ENCODE data around the gene GIGYF2.

The GIGYF2 gene

DNA sequence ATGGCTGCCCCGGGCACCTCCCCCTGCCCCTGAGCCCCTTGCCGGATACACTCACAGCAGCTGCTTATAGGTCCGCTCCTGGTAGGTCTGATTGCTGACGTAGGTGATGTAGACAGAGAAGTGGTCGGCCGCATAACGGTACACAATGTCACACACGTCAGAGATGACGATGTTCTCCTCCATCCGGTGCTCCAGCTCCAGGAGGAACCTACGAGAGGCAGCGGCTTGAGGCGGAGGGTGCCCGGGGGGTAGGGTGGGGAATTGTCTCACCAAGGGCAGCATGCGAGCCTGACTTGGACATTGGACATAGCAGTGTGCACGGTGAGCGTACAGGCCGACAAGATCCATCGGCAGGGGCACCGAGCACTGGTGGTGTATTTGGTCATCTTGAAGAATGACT, 195.7 kb downstream of the GIGYF2 start:
- TF ChIP-seq SIN3A (IDR thresholded peaks at IDR 0.05; ENCODE audit: borderline replicate concordance, insufficient read depth, low read length), result no peak
- TF ChIP-seq FOXP2 (optimal IDR thresholded peaks at IDR 0.05; ENCODE audit: borderline replicate concordance, extremely low read depth, extremely low read length, insufficient read depth), result no peak
- TF ChIP-seq POLR2AphosphoS5 (IDR thresholded peaks at IDR 0.05; ENCODE audit: low read depth, low read length), result no peak
- TF ChIP-seq, protein P1, sequence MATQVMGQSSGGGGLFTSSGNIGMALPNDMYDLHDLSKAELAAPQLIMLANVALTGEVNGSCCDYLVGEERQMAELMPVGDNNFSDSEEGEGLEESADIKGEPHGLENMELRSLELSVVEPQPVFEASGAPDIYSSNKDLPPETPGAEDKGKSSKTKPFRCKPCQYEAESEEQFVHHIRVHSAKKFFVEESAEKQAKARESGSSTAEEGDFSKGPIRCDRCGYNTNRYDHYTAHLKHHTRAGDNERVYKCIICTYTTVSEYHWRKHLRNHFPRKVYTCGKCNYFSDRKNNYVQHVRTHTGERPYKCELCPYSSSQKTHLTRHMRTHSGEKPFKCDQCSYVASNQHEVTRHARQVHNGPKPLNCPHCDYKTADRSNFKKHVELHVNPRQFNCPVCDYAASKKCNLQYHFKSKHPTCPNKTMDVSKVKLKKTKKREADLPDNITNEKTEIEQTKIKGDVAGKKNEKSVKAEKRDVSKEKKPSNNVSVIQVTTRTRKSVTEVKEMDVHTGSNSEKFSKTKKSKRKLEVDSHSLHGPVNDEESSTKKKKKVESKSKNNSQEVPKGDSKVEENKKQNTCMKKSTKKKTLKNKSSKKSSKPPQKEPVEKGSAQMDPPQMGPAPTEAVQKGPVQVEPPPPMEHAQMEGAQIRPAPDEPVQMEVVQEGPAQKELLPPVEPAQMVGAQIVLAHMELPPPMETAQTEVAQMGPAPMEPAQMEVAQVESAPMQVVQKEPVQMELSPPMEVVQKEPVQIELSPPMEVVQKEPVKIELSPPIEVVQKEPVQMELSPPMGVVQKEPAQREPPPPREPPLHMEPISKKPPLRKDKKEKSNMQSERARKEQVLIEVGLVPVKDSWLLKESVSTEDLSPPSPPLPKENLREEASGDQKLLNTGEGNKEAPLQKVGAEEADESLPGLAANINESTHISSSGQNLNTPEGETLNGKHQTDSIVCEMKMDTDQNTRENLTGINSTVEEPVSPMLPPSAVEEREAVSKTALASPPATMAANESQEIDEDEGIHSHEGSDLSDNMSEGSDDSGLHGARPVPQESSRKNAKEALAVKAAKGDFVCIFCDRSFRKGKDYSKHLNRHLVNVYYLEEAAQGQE (IDR thresholded peaks at IDR 0.05; ENCODE audit: insufficient read depth in 1 of 2, low read depth in 2 of 2, low read length in 2 of 2), result no peak
- TF ChIP-seq TAF1 (IDR thresholded peaks at IDR 0.05; ENCODE audit: borderline replicate concordance, insufficient read depth, low read length), result no peak

- TF ChIP-seq SIN3A (IDR thresholded peaks at IDR 0.05; ENCODE audit: borderline replicate concordance, insufficient read depth, low read length) (no peak), POLR2AphosphoS5 (IDR thresholded peaks at IDR 0.05; ENCODE audit: low read depth, low read length) (no peak), TAF1 (IDR thresholded peaks at IDR 0.05; ENCODE audit: borderline replicate concordance, insufficient read depth, low read length) (no peak), FOXP2 (optimal IDR thresholded peaks at IDR 0.05; ENCODE audit: borderline replicate concordance, extremely low read depth, extremely low read length, insufficient read depth) (no peak)
- TF ChIP-seq, protein P1 (IDR thresholded peaks at IDR 0.05; ENCODE audit: insufficient read depth in 1 of 2, low read depth in 2 of 2, low read length in 2 of 2), result no peak
These were observed 196.7 kb downstream of the GIGYF2 start for GRCh38 chr2:232893834-232894233.

- TF ChIP-seq FOXP2 (optimal IDR thresholded peaks at IDR 0.05; ENCODE audit: borderline replicate concordance, extremely low read depth, extremely low read length, insufficient read depth) (no peak), SIN3A (IDR thresholded peaks at IDR 0.05; ENCODE audit: borderline replicate concordance, insufficient read depth, low read length) (no peak)
These were observed 197.1 kb downstream of the GIGYF2 start for GRCh38 chr2:232894251-232894650.

GRCh38 chr2:232894746-232895145, 197.6 kb downstream of the GIGYF2 start:
- TF ChIP-seq FOXP2 (optimal IDR thresholded peaks at IDR 0.05; ENCODE audit: borderline replicate concordance, extremely low read depth, extremely low read length, insufficient read depth) (no peak), POLR2AphosphoS5 (IDR thresholded peaks at IDR 0.05; ENCODE audit: low read depth, low read length) (no peak), SIN3A (IDR thresholded peaks at IDR 0.05; ENCODE audit: borderline replicate concordance, insufficient read depth, low read length) (no peak), TAF1 (IDR thresholded peaks at IDR 0.05; ENCODE audit: borderline replicate concordance, insufficient read depth, low read length) (no peak)
- TF ChIP-seq, protein P1 (IDR thresholded peaks at IDR 0.05; ENCODE audit: insufficient read depth in 1 of 2, low read depth in 2 of 2, low read length in 2 of 2), result no peak

GRCh38 chr2:232896111-232896510, 199.0 kb downstream of the GIGYF2 start:
- TF ChIP-seq POLR2AphosphoS5 (IDR thresholded peaks at IDR 0.05; ENCODE audit: low read depth, low read length) (no peak), FOXP2 (optimal IDR thresholded peaks at IDR 0.05; ENCODE audit: borderline replicate concordance, extremely low read depth, extremely low read length, insufficient read depth) (no peak), SIN3A (IDR thresholded peaks at IDR 0.05; ENCODE audit: borderline replicate concordance, insufficient read depth, low read length) (no peak), TAF1 (IDR thresholded peaks at IDR 0.05; ENCODE audit: borderline replicate concordance, insufficient read depth, low read length) (no peak)
- TF ChIP-seq, protein P1 (IDR thresholded peaks at IDR 0.05; ENCODE audit: insufficient read depth in 1 of 2, low read depth in 2 of 2, low read length in 2 of 2), result no peak

All from PFSK-1 (cell line).